ENCODE measurements around the gene CLEC3B. TPM values are rescaled to one million over a fixed set of nuclear protein-coding genes. Genes with fewer than 3 reads are reported as not detected.

CLEC3B gene
- total RNA-seq, 2 experiments from 2014 or later, result 0.30 to 0.37 TPM

DNA sequence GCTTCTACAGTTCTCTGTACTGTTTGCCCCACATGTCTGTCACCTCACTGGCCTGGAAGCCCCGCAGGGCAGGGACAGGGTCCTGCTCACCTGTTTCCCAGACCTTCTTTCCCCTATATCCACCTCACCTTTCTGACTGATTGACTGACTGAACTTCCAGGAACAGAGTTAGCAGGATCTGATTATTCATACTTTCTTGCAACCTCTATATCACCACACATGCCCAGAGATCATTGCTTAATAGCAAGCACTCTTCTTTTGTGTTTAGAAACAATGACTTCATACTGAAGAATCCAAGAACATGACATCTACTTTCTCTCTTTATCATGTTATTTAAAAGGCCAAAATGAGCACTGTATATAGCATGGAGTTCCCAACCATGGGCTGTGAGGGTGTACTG lies 18.0 kb upstream of the CLEC3B start:
- Mint-ChIP-seq H3K4me1 (peaks cover 33% of the 10 kb centered on the region), H3K36me3 (ENCODE audit: low read depth) (peaks cover 65% of the 10 kb centered on the region), H3K27me3 (no peaks in the 10 kb centered on the region), H3K9me3 (peaks cover 7% of the 10 kb centered on the region), H3K27ac (no peak overlapping the region), H3K4me3 (no peak overlapping the region)
- ChIA-PET POLR2A (no interaction called here), CTCF (no interaction called here)
- DNase-seq, result no peak

DNA sequence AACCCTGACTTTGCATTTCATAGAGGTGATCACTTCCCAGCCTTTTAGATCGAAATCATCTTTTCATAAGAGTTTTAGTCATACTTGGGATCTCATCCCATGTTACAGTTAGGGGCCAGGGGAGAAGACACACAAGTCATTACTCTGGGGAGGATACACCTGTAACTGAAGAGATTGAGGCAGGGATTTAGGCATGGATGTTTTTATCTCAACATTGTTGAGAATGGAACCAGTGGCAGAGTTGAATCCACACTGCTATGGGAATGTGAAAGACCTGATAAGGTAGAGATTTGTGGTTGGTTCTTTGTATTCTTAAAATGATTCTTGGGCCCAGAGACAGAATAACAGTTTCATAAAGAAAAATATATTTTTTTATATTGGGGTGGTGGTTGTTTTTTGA lies 16.2 kb upstream of the CLEC3B start:
- Mint-ChIP-seq H3K27me3 (no peaks in the 10 kb centered on the region), H3K36me3 (ENCODE audit: low read depth) (peaks cover 54% of the 10 kb centered on the region), H3K9me3 (peaks cover 5% of the 10 kb centered on the region), H3K4me3 (no peak overlapping the region), H3K27ac (no peak overlapping the region), H3K4me1 (peaks cover 26% of the 10 kb centered on the region)
- no peak for DNase-seq
- CTCF ChIA-PET, result no interaction called here
- POLR2A ChIA-PET, result no interaction called here

DNA sequence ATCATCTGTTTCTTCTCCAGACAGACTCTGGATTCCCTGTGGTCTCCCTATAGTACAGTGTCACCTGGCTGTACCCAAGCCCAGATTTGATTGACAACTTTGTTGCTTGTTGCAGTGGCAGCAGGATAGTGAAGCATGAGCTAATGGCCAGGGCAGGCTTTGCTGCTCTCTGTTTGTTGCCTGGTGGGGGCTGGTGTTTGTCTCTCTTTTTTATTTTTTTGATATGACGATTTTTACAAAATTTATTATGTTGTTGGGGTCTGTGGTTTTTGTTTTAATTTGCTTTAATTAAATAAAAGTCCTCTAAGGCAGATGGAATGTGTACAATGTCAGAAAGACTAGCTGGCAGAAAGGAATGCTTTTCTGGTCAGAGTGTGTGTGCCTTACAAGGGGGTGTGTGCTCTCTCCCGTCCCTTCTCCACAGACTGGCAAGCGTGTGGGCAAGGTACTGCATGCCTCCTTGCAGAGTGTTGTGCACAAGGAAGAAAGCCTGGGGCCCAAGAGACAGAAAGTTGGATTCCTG lies 15.2 kb upstream of the CLEC3B start:
- peaks cover 16% of the 10 kb centered on the region for H3K4me1 Mint-ChIP-seq
- no peak overlapping the region for H3K4me3 Mint-ChIP-seq
- no peaks in the 10 kb centered on the region for H3K27me3 Mint-ChIP-seq
- H3K36me3 Mint-ChIP-seq (ENCODE audit: low read depth), result peaks cover 44% of the 10 kb centered on the region
- H3K9me3 Mint-ChIP-seq, result no peaks in the 10 kb centered on the region
- ChIA-PET CTCF (no interaction called here), POLR2A (no interaction called here)
- no peak for DNase-seq
- no peak overlapping the region for H3K27ac Mint-ChIP-seq

DNA sequence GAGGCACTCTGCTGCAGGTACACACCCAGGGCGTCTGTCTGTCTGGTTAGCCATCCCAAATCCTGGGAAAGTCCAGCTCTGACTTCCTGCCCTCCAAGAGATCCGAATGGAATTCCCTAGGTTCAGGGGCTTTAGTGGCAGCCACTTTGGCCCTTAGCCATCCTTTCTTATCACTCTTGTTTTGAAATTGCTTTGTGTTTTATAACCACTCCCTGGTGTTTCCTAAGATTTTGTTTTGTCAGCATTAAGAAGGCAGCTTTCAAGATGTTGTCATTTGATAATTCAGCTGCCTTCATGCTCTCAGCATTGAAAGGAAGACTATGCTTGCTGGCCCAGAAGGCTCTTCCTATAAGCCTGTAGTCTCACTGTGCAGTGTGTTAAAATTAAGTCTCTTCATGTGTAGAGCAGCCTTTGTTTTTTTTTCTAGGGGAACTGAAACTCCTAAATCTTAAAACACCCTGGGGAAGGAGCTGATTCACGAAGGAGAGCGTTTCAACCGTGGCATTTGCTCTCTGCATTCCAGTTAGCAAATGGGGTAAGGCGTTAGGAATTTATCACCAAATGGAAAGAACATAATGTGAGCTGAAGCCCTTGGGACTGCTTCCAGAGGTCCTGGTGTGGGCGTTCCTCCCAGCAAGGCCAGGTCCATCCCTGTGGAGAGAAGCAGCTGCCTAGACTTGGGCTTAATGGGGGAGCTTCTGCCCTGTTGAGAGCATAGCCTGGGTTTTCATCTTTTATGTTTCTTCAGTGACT lies 14.2 kb upstream of the CLEC3B start:
- no peaks in the 10 kb centered on the region for H3K27me3 Mint-ChIP-seq
- DNase-seq, result no peak
- ChIA-PET POLR2A (no interaction called here), CTCF (interaction anchor here (0.6 to 1.1 kb wide), 2 partner anchors 11 to 48 kb away, joined by 3 to 4 read pairs; no protein-coding TSS in a partner anchor)
- no peak overlapping the region for H3K4me3 Mint-ChIP-seq
- H3K36me3 Mint-ChIP-seq (ENCODE audit: low read depth), result peaks cover 42% of the 10 kb centered on the region
- peaks cover 12% of the 10 kb centered on the region for H3K4me1 Mint-ChIP-seq
- H3K27ac Mint-ChIP-seq, result peak overlapping the region; percentile 61
- no peaks in the 10 kb centered on the region for H3K9me3 Mint-ChIP-seq

DNA sequence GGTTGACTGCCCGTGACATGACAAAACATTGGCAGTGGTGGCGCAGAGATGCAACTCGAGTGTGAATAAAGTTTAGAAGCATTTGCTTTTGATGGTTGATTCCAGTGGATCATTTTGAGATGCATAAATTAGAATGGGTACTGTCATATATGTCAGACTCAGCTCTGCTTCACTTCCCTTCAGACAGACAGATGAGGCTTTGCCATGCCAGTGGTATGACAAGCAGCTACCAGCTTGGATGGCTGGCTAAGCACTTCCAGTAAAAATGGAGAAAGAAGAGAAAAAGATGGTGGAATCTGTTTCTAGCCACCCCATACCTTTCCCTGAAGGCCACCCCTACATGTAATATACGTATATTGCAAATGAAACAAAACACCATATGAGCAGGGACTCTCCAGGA lies 13.5 kb upstream of the CLEC3B start:
- ChIA-PET CTCF (interaction anchor here (1.1 kb wide), 1 partner anchor 10 kb away, joined by 4 read pairs; no protein-coding TSS in a partner anchor), POLR2A (no interaction called here)
- Mint-ChIP-seq H3K27ac (no peak overlapping the region), H3K9me3 (no peaks in the 10 kb centered on the region), H3K36me3 (ENCODE audit: low read depth) (peaks cover 38% of the 10 kb centered on the region), H3K4me3 (no peak overlapping the region), H3K27me3 (no peaks in the 10 kb centered on the region), H3K4me1 (peaks cover 8% of the 10 kb centered on the region)
- DNase-seq, result no peak

DNA sequence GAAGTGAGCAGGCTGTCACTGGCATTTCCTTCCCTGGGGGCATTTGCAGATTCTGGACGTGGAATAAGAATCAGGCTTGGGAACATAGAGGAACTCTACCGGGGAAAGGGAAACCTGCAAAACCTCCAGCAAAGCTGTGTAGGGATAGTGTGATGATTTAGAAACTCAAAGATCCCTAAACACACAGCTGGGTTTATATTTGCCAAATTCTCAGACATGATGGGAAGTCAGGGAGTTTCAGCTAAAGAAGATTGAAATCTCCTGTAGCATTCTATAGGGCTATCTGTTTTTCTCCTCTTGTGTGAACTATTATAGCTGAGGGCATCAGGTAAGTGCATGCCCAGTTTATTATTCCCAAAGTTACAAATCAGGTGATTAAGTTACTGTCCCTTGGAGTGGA lies 9.2 kb upstream of the CLEC3B start:
- H3K9me3 Mint-ChIP-seq, result no peaks in the 10 kb centered on the region
- peaks cover 15% of the 10 kb centered on the region for H3K36me3 Mint-ChIP-seq (ENCODE audit: low read depth)
- no peak overlapping the region for H3K4me3 Mint-ChIP-seq
- H3K27ac Mint-ChIP-seq, result no peak overlapping the region
- H3K4me1 Mint-ChIP-seq, result peaks cover 18% of the 10 kb centered on the region
- POLR2A ChIA-PET, result no interaction called here
- H3K27me3 Mint-ChIP-seq, result no peaks in the 10 kb centered on the region
- CTCF ChIA-PET, result interaction anchor here (0.7 kb wide), 1 partner anchor 20 kb away, joined by 3 read pairs; no protein-coding TSS in a partner anchor
- DNase-seq, result no peak

DNA sequence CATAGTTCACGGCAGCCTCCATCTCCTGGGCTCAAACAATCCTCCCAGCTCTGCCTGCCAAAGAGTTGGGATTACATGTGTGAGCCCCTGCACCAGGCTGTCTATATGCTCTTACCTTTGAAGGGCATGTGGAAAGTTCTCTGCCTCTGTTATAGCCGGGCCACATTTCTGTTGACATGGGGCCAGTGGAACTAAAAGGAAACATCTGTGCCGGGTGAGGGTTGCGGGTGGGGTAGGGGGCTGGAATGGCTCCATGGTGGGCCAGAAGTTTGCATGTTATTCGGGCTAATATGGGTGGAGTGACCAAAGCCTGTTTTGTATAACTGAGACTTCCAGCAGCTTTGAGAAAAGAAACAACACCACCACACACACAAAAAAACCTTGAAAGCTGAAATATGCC lies 8.3 kb upstream of the CLEC3B start:
- no peaks in the 10 kb centered on the region for H3K27me3 Mint-ChIP-seq
- H3K9me3 Mint-ChIP-seq, result no peaks in the 10 kb centered on the region
- no peak overlapping the region for H3K27ac Mint-ChIP-seq
- DNase-seq, result no peak
- POLR2A ChIA-PET, result no interaction called here
- no peak overlapping the region for H3K4me3 Mint-ChIP-seq
- CTCF ChIA-PET, result no interaction called here
- peaks cover 9% of the 10 kb centered on the region for H3K36me3 Mint-ChIP-seq (ENCODE audit: low read depth)
- peaks cover 16% of the 10 kb centered on the region for H3K4me1 Mint-ChIP-seq

DNA sequence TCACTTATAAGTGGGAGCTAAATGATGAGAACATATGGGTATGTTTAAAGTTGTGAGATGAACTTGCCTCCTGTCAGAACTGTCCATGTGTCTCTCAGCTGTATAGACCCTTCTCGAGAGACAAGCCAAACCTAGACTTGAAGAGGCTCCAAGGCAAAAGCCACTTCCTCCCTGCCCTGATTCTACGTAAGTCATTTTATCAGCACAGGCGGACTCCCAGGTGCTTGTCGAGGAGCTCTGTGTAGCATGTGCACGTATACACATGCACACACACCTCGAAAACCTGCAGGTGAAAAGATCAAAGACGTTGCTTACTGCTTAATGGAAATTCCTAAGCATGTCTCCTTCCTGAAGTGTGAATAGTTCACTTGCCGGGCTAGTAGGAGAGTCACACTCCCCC lies 5.6 kb upstream of the CLEC3B start:
- Mint-ChIP-seq H3K4me3 (no peak overlapping the region), H3K9me3 (no peaks in the 10 kb centered on the region), H3K36me3 (ENCODE audit: low read depth) (peaks cover 3% of the 10 kb centered on the region), H3K27me3 (no peaks in the 10 kb centered on the region), H3K27ac (peak overlapping the region; percentile 1), H3K4me1 (peaks cover 16% of the 10 kb centered on the region)
- ChIA-PET POLR2A (no interaction called here), CTCF (interaction anchor here (0.5 to 0.6 kb wide), 2 partner anchors 96 to 488 kb away, joined by 3 read pairs; no protein-coding TSS in a partner anchor)
- peak; percentile 30 for DNase-seq

DNA sequence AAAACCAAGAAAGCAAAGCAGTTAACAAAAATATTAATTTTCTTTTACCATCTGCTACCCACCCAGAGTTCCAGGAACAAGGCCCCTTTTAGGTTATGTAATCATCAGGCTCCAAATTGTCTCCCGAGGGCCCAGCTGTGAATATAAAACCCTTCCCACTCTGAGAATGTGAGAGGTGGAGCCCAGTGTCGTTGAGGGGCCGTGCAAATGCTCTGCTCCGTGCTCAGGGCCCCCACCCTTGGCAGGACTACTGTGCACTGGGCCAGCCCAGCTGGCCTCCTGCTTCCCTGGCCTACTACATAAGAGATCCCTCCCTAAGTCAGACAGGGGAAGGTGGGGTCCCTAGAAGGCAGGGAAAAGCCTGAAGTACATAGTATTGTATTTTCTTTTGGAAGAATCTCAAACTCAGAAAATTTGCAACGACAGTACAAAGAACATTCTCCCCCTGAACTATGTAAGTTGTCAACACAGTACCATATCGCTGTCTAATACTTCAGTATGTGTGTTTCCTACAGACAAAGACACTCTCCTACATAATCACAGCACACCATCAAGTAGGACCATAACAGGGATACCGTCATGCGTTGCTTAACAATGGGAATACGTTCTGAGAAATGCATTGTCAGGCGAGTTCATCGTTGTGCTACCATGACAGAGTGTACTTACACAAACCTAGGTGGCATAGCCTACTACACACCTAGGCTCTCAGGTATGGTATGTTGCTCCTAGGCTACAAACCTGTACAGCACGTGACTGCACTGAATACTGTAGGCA lies 4.4 kb upstream of the CLEC3B start:
- CTCF ChIA-PET, result no interaction called here
- Mint-ChIP-seq H3K4me3 (no peak overlapping the region), H3K27me3 (no peaks in the 10 kb centered on the region), H3K4me1 (peaks cover 16% of the 10 kb centered on the region), H3K27ac (no peak overlapping the region), H3K36me3 (ENCODE audit: low read depth) (peaks cover 3% of the 10 kb centered on the region), H3K9me3 (no peaks in the 10 kb centered on the region)
- POLR2A ChIA-PET, result no interaction called here
- DNase-seq, result no peak

DNA sequence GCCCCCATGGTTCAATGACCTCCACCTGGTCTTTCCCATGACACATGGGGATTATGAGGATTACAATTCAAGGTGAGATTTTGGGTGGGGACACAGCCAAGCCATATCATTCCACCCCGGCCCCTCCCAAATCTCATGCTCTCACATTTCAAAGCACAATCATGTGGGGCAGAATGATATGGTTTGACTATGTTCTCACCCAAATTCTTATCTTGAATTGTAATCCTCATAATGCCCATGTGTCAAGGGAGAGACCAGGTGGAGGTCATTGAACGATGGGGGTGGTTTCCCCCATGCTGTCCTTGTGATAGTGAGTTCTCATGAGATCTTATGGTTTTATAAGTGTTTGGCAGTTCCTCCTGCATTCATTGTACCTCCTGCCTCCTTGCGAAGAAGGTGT lies 2.4 kb upstream of the CLEC3B start:
- no peak overlapping the region for H3K4me3 Mint-ChIP-seq
- H3K27ac Mint-ChIP-seq, result no peak overlapping the region
- H3K36me3 Mint-ChIP-seq (ENCODE audit: low read depth), result no peaks in the 10 kb centered on the region
- no peak for DNase-seq
- H3K9me3 Mint-ChIP-seq, result no peaks in the 10 kb centered on the region
- ChIA-PET POLR2A (no interaction called here), CTCF (no interaction called here)
- peaks cover 4% of the 10 kb centered on the region for H3K27me3 Mint-ChIP-seq
- H3K4me1 Mint-ChIP-seq, result peaks cover 14% of the 10 kb centered on the region

DNA sequence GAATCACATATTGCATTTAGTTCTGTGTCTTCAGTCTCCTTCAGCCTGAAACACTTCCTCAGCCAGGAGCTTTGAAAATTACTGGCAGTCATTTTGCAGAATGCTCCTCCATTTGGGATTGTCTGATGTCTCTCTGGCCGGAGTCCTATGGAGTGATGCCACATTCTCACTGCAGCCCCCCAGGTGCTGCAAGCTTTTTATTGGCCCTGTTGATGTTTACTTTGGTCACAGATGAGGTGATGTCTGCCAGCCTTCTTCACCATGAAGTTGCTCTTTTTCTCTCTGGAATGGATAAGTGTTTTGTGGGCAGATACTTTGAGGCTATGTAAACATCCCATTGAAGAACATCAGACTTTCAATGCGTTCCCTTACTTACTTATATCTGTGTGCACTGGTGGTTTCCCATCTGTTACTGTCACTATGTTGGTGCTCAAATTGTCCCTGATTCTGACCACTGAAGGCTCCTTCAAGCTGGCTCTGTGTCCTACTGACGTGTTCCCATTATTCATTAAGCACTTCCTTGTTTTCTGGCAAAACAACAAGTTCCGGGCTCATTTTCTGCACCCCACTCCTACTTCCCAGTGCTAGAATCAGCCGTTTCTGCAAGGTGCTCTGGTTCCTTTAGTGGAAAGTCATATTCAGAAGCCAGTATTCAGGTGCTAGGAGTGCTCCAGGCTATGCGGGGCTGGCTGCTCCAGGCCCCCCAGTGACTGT lies 1.4 kb upstream of the CLEC3B start:
- POLR2A ChIA-PET, result no interaction called here

DNA sequence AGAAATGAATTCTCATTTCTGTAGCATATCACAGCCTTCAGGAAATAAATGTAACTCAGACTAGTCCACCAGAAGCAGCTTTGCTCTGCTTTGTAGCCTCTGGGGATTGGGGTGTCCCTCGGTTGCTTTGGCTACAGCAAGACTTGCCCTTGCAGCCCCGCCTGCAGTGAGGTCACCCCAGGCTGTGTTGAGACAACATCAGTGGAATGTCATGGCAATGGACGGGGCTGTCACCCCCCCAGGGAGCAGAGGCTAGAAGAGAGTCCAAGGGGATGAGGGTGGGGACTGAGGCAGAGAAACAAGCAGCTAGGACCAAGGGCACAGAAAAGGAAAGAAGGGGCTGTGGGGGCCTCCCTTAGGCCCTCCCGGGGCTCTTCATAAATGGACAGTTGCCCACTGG lies 854 bp downstream of the CLEC3B start:
- CTCF ChIA-PET, result interaction anchor here (0.8 to 1.6 kb wide), 3 partner anchors 14 to 184 kb away, joined by 3 to 5 read pairs (median 4); no protein-coding TSS in a partner anchor
- POLR2A ChIA-PET, result no interaction called here
- peaks cover 4% of the 10 kb centered on the region for H3K27me3 Mint-ChIP-seq
- no peaks in the 10 kb centered on the region for H3K4me1 Mint-ChIP-seq
- no peaks in the 10 kb centered on the region for H3K36me3 Mint-ChIP-seq (ENCODE audit: low read depth)
- H3K4me3 Mint-ChIP-seq, result no peak overlapping the region
- H3K27ac Mint-ChIP-seq, result no peak overlapping the region
- no peaks in the 10 kb centered on the region for H3K9me3 Mint-ChIP-seq
- no peak for DNase-seq

More for the DNA sequence above, 1.4 kb upstream of the CLEC3B start:
- no peak for DNase-seq
- Mint-ChIP-seq H3K4me3 (no peak overlapping the region), H3K4me1 (peaks cover 14% of the 10 kb centered on the region), H3K9me3 (no peaks in the 10 kb centered on the region), H3K27me3 (peaks cover 4% of the 10 kb centered on the region), H3K36me3 (ENCODE audit: low read depth) (no peaks in the 10 kb centered on the region), H3K27ac (no peak overlapping the region)
- CTCF ChIA-PET, result no interaction called here

DNA sequence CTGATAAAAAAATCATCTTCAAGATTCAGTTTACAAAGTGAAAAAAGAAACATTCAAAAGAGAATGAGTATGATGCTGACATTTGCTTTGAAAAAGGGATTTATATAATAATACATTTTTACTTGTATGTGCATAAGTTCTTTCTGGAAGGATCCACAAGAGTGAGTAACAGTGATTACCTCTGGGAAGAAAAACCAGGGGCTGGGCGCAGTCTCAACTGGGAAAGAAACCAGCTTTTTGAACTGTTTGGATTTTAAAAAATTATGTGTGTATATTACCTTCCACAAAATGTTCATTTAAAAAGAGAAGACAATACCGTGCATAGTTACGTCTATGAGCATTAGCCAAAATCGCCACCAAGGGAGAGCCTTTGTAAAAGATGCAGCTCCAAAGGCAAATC lies 1.3 kb downstream of the CLEC3B start:
- no peaks in the 10 kb centered on the region for H3K36me3 Mint-ChIP-seq (ENCODE audit: low read depth)
- DNase-seq, result no peak
- no peaks in the 10 kb centered on the region for H3K9me3 Mint-ChIP-seq
- no peaks in the 10 kb centered on the region for H3K4me1 Mint-ChIP-seq
- H3K27me3 Mint-ChIP-seq, result peaks cover 4% of the 10 kb centered on the region
- ChIA-PET POLR2A (no interaction called here), CTCF (interaction anchor here (0.8 to 1.6 kb wide), 3 partner anchors 13 to 183 kb away, joined by 3 to 5 read pairs (median 4); no protein-coding TSS in a partner anchor)
- H3K27ac Mint-ChIP-seq, result no peak overlapping the region
- no peak overlapping the region for H3K4me3 Mint-ChIP-seq
